ENCODE results near the gene SLC35B2.
A peak's percentile ranks its signal among the peaks of the same experiment; 100 is the strongest.

Gene SLC35B2

GRCh38 chr6:44285552-44286284 lies 28.4 kb upstream of the SLC35B2 start:
- no peak for DNase-seq

GRCh38 chr6:44284867-44285266 lies 27.5 kb upstream of the SLC35B2 start:
- no peak for DNase-seq

- no peak for DNase-seq
Measured at GRCh38 chr6:44284121-44284520, 26.8 kb upstream of the SLC35B2 start.

GRCh38 chr6:44278774-44279697 lies 21.7 kb upstream of the SLC35B2 start:
- DNase-seq = no peak

- no peak for DNase-seq
Measured at GRCh38 chr6:44278315-44278714, 21.0 kb upstream of the SLC35B2 start.

- no peak for DNase-seq
Measured at GRCh38 chr6:44277763-44278162, 20.4 kb upstream of the SLC35B2 start.

- no peak for DNase-seq
Measured at GRCh38 chr6:44276667-44277640, 19.6 kb upstream of the SLC35B2 start.

- peak; percentile 56 for DNase-seq
Measured at GRCh38 chr6:44275749-44276648, 18.7 kb upstream of the SLC35B2 start.

GRCh38 chr6:44275271-44275748 lies 18.0 kb upstream of the SLC35B2 start:
- no peak for DNase-seq

- no peak for DNase-seq
Measured at GRCh38 chr6:44273617-44274016, 16.3 kb upstream of the SLC35B2 start.

GRCh38 chr6:44272999-44273566 lies 15.8 kb upstream of the SLC35B2 start:
- no peak for DNase-seq

GRCh38 chr6:44272529-44272928 lies 15.2 kb upstream of the SLC35B2 start:
- no peak for DNase-seq

GRCh38 chr6:44271914-44272313 lies 14.6 kb upstream of the SLC35B2 start:
- no peak for DNase-seq

- DNase-seq = no peak
Measured at GRCh38 chr6:44271406-44271723, 14.0 kb upstream of the SLC35B2 start.

GRCh38 chr6:44270526-44271405 lies 13.4 kb upstream of the SLC35B2 start:
- DNase-seq = no peak

- no peak for DNase-seq
Measured at GRCh38 chr6:44269921-44270525, 12.7 kb upstream of the SLC35B2 start, which contains the start of gene TMEM151B. Gene TMEM151B (plus strand): TSS chr6:44270450. CDS start chr6:44270743, 293 bp downstream.

- DNase-seq = no peak
Measured at GRCh38 chr6:44269178-44269920, 12.0 kb upstream of the SLC35B2 start.

GRCh38 chr6:44268095-44268628 lies 10.8 kb upstream of the SLC35B2 start:
- DNase-seq = peak; percentile 72

- DNase-seq = no peak
Measured at GRCh38 chr6:44267252-44267651, 9.9 kb upstream of the SLC35B2 start.
